SJSA1 (cell line): ENCODE results near the gene ARL2. TPM values are rescaled to one million over a fixed set of nuclear protein-coding genes. Genes with fewer than 3 reads are reported as not detected.
A peak's percentile ranks its signal among the peaks of the same experiment; 100 is the strongest.
"Not testable (repeated sequence)": the region's sequence is repeated elsewhere in the genome, so short reads cannot be mapped to it uniquely, and the experiment has no call there.

ENCODE experiments used
- DNase-seq, 2 experiments: peaks; one replicate each; pipeline ENCODE4 v3.0.0-alpha.2; 2015 to 2020; ENCODE audit warnings: low spot score in 2 of 2, low read depth in 1 of 2
- H3K27ac ChIP-seq: fragments of 250-450 bp; sonication (Bioruptor Pico); 2 replicates; pipeline ENCODE4 v1.5.1; 2020; ENCODE audit warnings: mild to moderate bottlenecking, moderate library complexity
- H3K27me3 ChIP-seq: fragments of 250-450 bp; sonication (Bioruptor Pico); replicated peaks from 2 replicates; pipeline ENCODE4 v1.5.1; 2020; ENCODE audit warnings: mild to moderate bottlenecking, moderate library complexity
- H3K36me3 ChIP-seq: fragments of 250-450 bp; sonication (Bioruptor Pico); 2 replicates; pipeline ENCODE4 v1.5.1; 2020; ENCODE audit warnings: mild to moderate bottlenecking
- H3K4me1 ChIP-seq: fragments of 250-450 bp; sonication (Bioruptor Pico); replicated peaks from 2 replicates; pipeline ENCODE4 v1.6.1; 2021; ENCODE audit warnings: mild to moderate bottlenecking
- H3K4me3 ChIP-seq: fragments of 250-450 bp; sonication (Bioruptor Pico); 2 replicates; pipeline ENCODE4 v1.5.1; 2020; ENCODE audit warnings: mild to moderate bottlenecking
- H3K9me3 ChIP-seq: fragments of 250-450 bp; sonication (Bioruptor Pico); replicated peaks from 2 replicates; pipeline ENCODE4 v1.5.1; 2020; ENCODE audit warnings: mild to moderate bottlenecking
- total RNA-seq: library from RNA; depleted of rRNA; stranded (reverse); fragments of >200 nt; shearing (Covaris generic); gene quantifications from 2 replicates; pipeline ENCODE4 v1.2.3, GENCODE V29; 2014; rRNA removed

The ARL2 gene
- 155 and 222 TPM in 2 replicates for total RNA-seq

- no peaks in the 10 kb centered on the region for H3K27me3 ChIP-seq
- no peaks in the 10 kb centered on the region for H3K9me3 ChIP-seq
- peak within 1 kb of the TSS; percentile 92 for H3K27ac ChIP-seq
- H3K4me3 ChIP-seq, result peak within 1 kb of the TSS; percentile 74
- peaks cover 17% of the 10 kb centered on the region for H3K36me3 ChIP-seq
- H3K4me1 ChIP-seq, result peaks cover 22% of the 10 kb centered on the region
- DNase-seq, result peak; percentile 99
Measured at GRCh38 chr11:65013888-65014725, at the start of gene ARL2. Gene ARL2 (plus strand): TSS chr11:65014160. CDS start chr11:65014208, 48 bp downstream.

- H3K9me3 ChIP-seq, result peaks cover 5% of the 10 kb centered on the region; the same call in 1 of the 2 replicates
Measured at GRCh38 chr11:64967375-64967774, 46.6 kb upstream of the ARL2 start.

GRCh38 chr11:64969209-64969608, 44.8 kb upstream of the ARL2 start:
- no peak for DNase-seq
- H3K9me3 ChIP-seq, result peaks cover 5% of the 10 kb centered on the region; the same call in 1 of the 2 replicates
- H3K4me1 ChIP-seq, result 0 out of 2 replicates have a peak, but pooled peaks cover 3% of the 10 kb centered on the region
- H3K27me3 ChIP-seq, result peaks cover 39% of the 10 kb centered on the region
- H3K27ac ChIP-seq, result no peak overlapping the region
- no peaks in the 10 kb centered on the region for H3K36me3 ChIP-seq
- H3K4me3 ChIP-seq, result no peak overlapping the region

More at GRCh38 chr11:64967375-64967774, 46.6 kb upstream of the ARL2 start:
- Histone ChIP-seq H3K4me1 (0 out of 2 replicates have a peak, but pooled peaks cover 3% of the 10 kb centered on the region), H3K36me3 (no peaks in the 10 kb centered on the region), H3K27ac (no peak overlapping the region), H3K27me3 (peaks cover 49% of the 10 kb centered on the region), H3K4me3 (no peak overlapping the region)
- no peak for DNase-seq

GRCh38 chr11:64970731-64971151, 43.2 kb upstream of the ARL2 start:
- H3K36me3 ChIP-seq, result no peaks in the 10 kb centered on the region
- no peak overlapping the region for H3K27ac ChIP-seq
- 0 out of 2 replicates have a peak, but pooled peaks cover 3% of the 10 kb centered on the region for H3K4me1 ChIP-seq
- H3K27me3 ChIP-seq, result peaks cover 28% of the 10 kb centered on the region
- peaks cover 5% of the 10 kb centered on the region; the same call in 1 of the 2 replicates for H3K9me3 ChIP-seq
- DNase-seq, result no peak
- H3K4me3 ChIP-seq, result no peak overlapping the region

- 0 out of 2 replicates have a peak, but pooled peaks cover 3% of the 10 kb centered on the region for H3K4me1 ChIP-seq
- peaks cover 24% of the 10 kb centered on the region for H3K27me3 ChIP-seq
- H3K36me3 ChIP-seq, result no peaks in the 10 kb centered on the region
- peaks cover 5% of the 10 kb centered on the region; the same call in 1 of the 2 replicates for H3K9me3 ChIP-seq
- H3K27ac ChIP-seq, result no peak within 1 kb of the TSS
- H3K4me3 ChIP-seq, result no peak within 1 kb of the TSS
- DNase-seq, result peak in 1 of 2 experiments; percentile 68
Measured at GRCh38 chr11:64971421-64972233, 42.3 kb upstream of the ARL2 start, which contains the start of gene MAJIN. Gene MAJIN (minus strand): TSS chr11:64972108. CDS start chr11:64959405, 12,703 bp downstream.

- H3K9me3 ChIP-seq, result peaks cover 5% of the 10 kb centered on the region; the same call in 1 of the 2 replicates
Measured at GRCh38 chr11:64974124-64974523, 39.8 kb upstream of the ARL2 start.

GRCh38 chr11:64976651-64977050, 37.3 kb upstream of the ARL2 start:
- Histone ChIP-seq H3K27me3 (peaks cover 20% of the 10 kb centered on the region), H3K36me3 (no peaks in the 10 kb centered on the region), H3K27ac (no peak overlapping the region), H3K9me3 (peaks cover 5% of the 10 kb centered on the region; the same call in 1 of the 2 replicates), H3K4me3 (no peak overlapping the region), H3K4me1 (0 out of 2 replicates have a peak, but pooled peaks cover 3% of the 10 kb centered on the region)
- DNase-seq, result no peak

More at GRCh38 chr11:64974124-64974523, 39.8 kb upstream of the ARL2 start:
- DNase-seq, result no peak
- H3K36me3 ChIP-seq, result no peaks in the 10 kb centered on the region
- H3K27me3 ChIP-seq, result peaks cover 16% of the 10 kb centered on the region
- H3K4me3 ChIP-seq, result no peak overlapping the region
- 0 out of 2 replicates have a peak, but pooled peaks cover 3% of the 10 kb centered on the region for H3K4me1 ChIP-seq
- no peak overlapping the region for H3K27ac ChIP-seq

- H3K4me3 ChIP-seq, result not testable (repeated sequence)
Measured at GRCh38 chr11:64983339-64983738, 30.6 kb upstream of the ARL2 start.

GRCh38 chr11:64987998-64988854, 25.7 kb upstream of the ARL2 start:
- Histone ChIP-seq H3K27me3 (no peaks in the 10 kb centered on the region), H3K9me3 (no peaks in the 10 kb centered on the region), H3K27ac (no peak overlapping the region), H3K4me1 (peaks cover 11% of the 10 kb centered on the region), H3K36me3 (no peaks in the 10 kb centered on the region), H3K4me3 (no peak overlapping the region)
- DNase-seq, result no peak

More at GRCh38 chr11:64983339-64983738, 30.6 kb upstream of the ARL2 start:
- not testable (repeated sequence) for H3K27ac ChIP-seq, H3K9me3 ChIP-seq, H3K36me3 ChIP-seq, DNase-seq, H3K4me1 ChIP-seq
- H3K27me3 ChIP-seq, result peaks cover 20% of the 10 kb centered on the region

- H3K9me3 ChIP-seq, result no peaks in the 10 kb centered on the region
- H3K27me3 ChIP-seq, result no peaks in the 10 kb centered on the region
- H3K4me3 ChIP-seq, result no peak overlapping the region
- no peaks in the 10 kb centered on the region for H3K36me3 ChIP-seq
- DNase-seq, result no peak
- peaks cover 11% of the 10 kb centered on the region for H3K4me1 ChIP-seq
- H3K27ac ChIP-seq, result no peak overlapping the region
Measured at GRCh38 chr11:64989416-64989815, 24.5 kb upstream of the ARL2 start.

- H3K4me3 ChIP-seq, result no peak overlapping the region
- H3K27me3 ChIP-seq, result no peaks in the 10 kb centered on the region
- DNase-seq, result no peak
- H3K27ac ChIP-seq, result no peak overlapping the region
- no peaks in the 10 kb centered on the region for H3K9me3 ChIP-seq
- no peaks in the 10 kb centered on the region for H3K36me3 ChIP-seq
- H3K4me1 ChIP-seq, result peaks cover 11% of the 10 kb centered on the region
Measured at GRCh38 chr11:64990222-64990923, 23.6 kb upstream of the ARL2 start.

- no peaks in the 10 kb centered on the region for H3K27me3 ChIP-seq
- no peak for DNase-seq
- no peaks in the 10 kb centered on the region for H3K9me3 ChIP-seq
- no peaks in the 10 kb centered on the region for H3K36me3 ChIP-seq
- H3K4me3 ChIP-seq, result no peak overlapping the region
- H3K4me1 ChIP-seq, result peaks cover 21% of the 10 kb centered on the region
- H3K27ac ChIP-seq, result no peak overlapping the region
Measured at GRCh38 chr11:64994318-64994717, 19.6 kb upstream of the ARL2 start.
